SK-N-SH (cell line): ENCODE results near the gene COL4A6. TPM values are rescaled to one million over a fixed set of nuclear protein-coding genes. Genes with fewer than 3 reads are reported as not detected.

Experiments used
- CTCF ChIA-PET: fragments of 300-600, 350-600 bp; formaldehyde crosslinking; extraction: SDS; loops from one replicate; lab custom pipeline; 2021; lab: Yijun Ruan, JAX
- POLR2A ChIA-PET: fragments of 350-600 bp; sonication (Branson Sonifier 250); formaldehyde crosslinking; extraction: SDS; loops from one replicate; lab custom pipeline; 2020; ENCODE audit warnings: antibody characterized with exemption, inconsistent platforms; lab: Yijun Ruan, JAX
- DNase-seq: peaks from one replicate; pipeline ENCODE4 v3.0.0; 2012
- H2AFZ ChIP-seq: fragments of 200-600 bp; sonication (generic); 2 replicates; pipeline ENCODE4 v1.8.1; 2016; ENCODE audit warnings: antibody characterized with exemption, mild to moderate bottlenecking, low read depth
- H3F3A ChIP-seq: fragments of 200-600 bp; sonication (generic); replicated peaks from 2 replicates; pipeline ENCODE3; 2016; ENCODE audit warnings: antibody characterized with exemption, mild to moderate bottlenecking; ENCODE audit not compliant: insufficient read depth
- H3K27ac ChIP-seq, 2 experiments: fragments of 200-500 bp in 1 of 2; fragments of 200-600 bp in 1 of 2; sonication (Bioruptor generic) in 1 of 2; sonication (generic), shearing (Covaris generic) in 1 of 2; 2 replicates each; pipeline versions ENCODE4 v1.5.1 to v1.6.1; 2014 to 2016; ENCODE audit warnings: low read depth in 2 of 2, inconsistent platforms in 1 of 2, low read length in 1 of 2, mild to moderate bottlenecking in 1 of 2, mixed read lengths in 1 of 2
- H3K27me3 ChIP-seq: fragments of 200-600 bp; sonication (generic), shearing (Covaris generic); 2 replicates; pipeline ENCODE4 v1.6.1; 2016; ENCODE audit warnings: mixed run types; ENCODE audit not compliant: insufficient read depth
- H3K36me3 ChIP-seq, 2 experiments: fragments of 200-500 bp in 1 of 2; fragments of 200-600 bp in 1 of 2; sonication (Bioruptor generic) in 1 of 2; sonication (generic) in 1 of 2; replicated peaks in 1 of 2; 2 replicates each; pipeline versions ENCODE3 to v1.5.1; 2014 to 2016; ENCODE audit warnings: low read length in 1 of 2, mild to moderate bottlenecking in 1 of 2; ENCODE audit not compliant: insufficient read depth in 2 of 2, control insufficient read depth in 1 of 2
- H3K4me1 ChIP-seq, 2 experiments: fragments of 200-500 bp in 1 of 2; fragments of 200-600 bp in 1 of 2; sonication (Bioruptor generic) in 1 of 2; sonication (generic), shearing (Covaris generic) in 1 of 2; 2 replicates each; pipeline versions ENCODE4 v1.5.1 to v1.6.1; 2014 to 2016; ENCODE audit warnings: low read depth in 1 of 2, low read length in 1 of 2, mixed run types in 1 of 2; ENCODE audit not compliant: insufficient read depth in 2 of 2, control insufficient read depth in 1 of 2
- H3K4me2 ChIP-seq: fragments of 200-600 bp; sonication (generic), shearing (Covaris generic); 2 replicates; pipeline ENCODE4 v1.6.1; 2017; ENCODE audit warnings: mixed run types
- H3K4me3 ChIP-seq, 2 experiments: fragments of 200-500 bp in 1 of 2; fragments of 200-600 bp in 1 of 2; sonication (Bioruptor generic) in 1 of 2; sonication (generic), shearing (Covaris generic) in 1 of 2; 2 replicates each; pipeline versions ENCODE4 v1.5.1 to v1.8.1; 2014 to 2016; ENCODE audit warnings: low read depth in 2 of 2, inconsistent platforms in 1 of 2, low read length in 1 of 2, mild to moderate bottlenecking in 1 of 2, mixed read lengths in 1 of 2, moderate library complexity in 1 of 2
- H3K79me2 ChIP-seq: fragments of 200-600 bp; sonication (generic); 2 replicates; pipeline ENCODE4 v1.8.1; 2017; ENCODE audit warnings: mild to moderate bottlenecking; ENCODE audit not compliant: insufficient read depth
- H3K9ac ChIP-seq: fragments of 200-600 bp; sonication (generic); 2 replicates; pipeline ENCODE4 v1.6.1; 2017; ENCODE audit warnings: mixed run types
- H3K9me2 ChIP-seq: fragments of 200-600 bp; sonication (generic); 2 replicates; pipeline ENCODE4 v1.6.1; 2017; ENCODE audit warnings: mixed run types
- H3K9me3 ChIP-seq: fragments of 200-600 bp; sonication (generic); 2 replicates; pipeline ENCODE4 v1.6.1; 2017; ENCODE audit warnings: mixed run types, mild to moderate bottlenecking, moderate library complexity
- H4K20me1 ChIP-seq: fragments of 200-600 bp; sonication (generic); 2 replicates; pipeline ENCODE4 v1.6.1; 2017; ENCODE audit warnings: mild to moderate bottlenecking, mixed run types; ENCODE audit not compliant: insufficient read depth
- CHD2 ChIP-seq: fragments of 150-350 bp; IDR thresholded peaks from 2 replicates; pipeline ENCODE4 v1.6.1; 2018; ENCODE audit warnings: low read length; ENCODE audit not compliant: partially characterized antibody
- ELF1 ChIP-seq: IDR thresholded peaks from 2 replicates; pipeline ENCODE4 v1.4.0; 2012
- EZH2phosphoT487 ChIP-seq: fragments of 200-600 bp; sonication (generic); IDR thresholded peaks from 2 replicates; pipeline ENCODE4 v1.6.1; 2017; ENCODE audit warnings: low read depth, mixed run types, mild to moderate bottlenecking, antibody characterized with exemption, moderate library complexity, borderline replicate concordance
- FOXJ3 ChIP-seq: sonication (generic); formaldehyde crosslinking; IDR thresholded peaks from 2 replicates; pipeline ENCODE4 v1.5.1; 2020; ENCODE audit warnings: mild to moderate bottlenecking, missing genetic modification reagents
- FOXM1 ChIP-seq: IDR thresholded peaks from 2 replicates; pipeline ENCODE4 v1.4.0; 2012; ENCODE audit warnings: low read depth, mild to moderate bottlenecking
- MXI1 ChIP-seq: IDR thresholded peaks from 2 replicates; pipeline ENCODE4 v1.6.1; 2012; ENCODE audit warnings: mild to moderate bottlenecking, low read depth, low read length, improper control_type of control experiment
- NRF1 ChIP-seq: IDR thresholded peaks from 2 replicates; pipeline ENCODE4 v1.6.1; 2012; ENCODE audit warnings: low read depth, mild to moderate bottlenecking, low read length
- RAD21 ChIP-seq: IDR thresholded peaks from 2 replicates; pipeline ENCODE4 v1.6.1; 2012; ENCODE audit warnings: mild to moderate bottlenecking, low read length
- RCOR1 ChIP-seq: fragments of 150-350 bp; IDR thresholded peaks from 2 replicates; pipeline ENCODE4 v1.6.1; 2017; ENCODE audit warnings: antibody characterized with exemption, low read length
- SMC3 ChIP-seq: IDR thresholded peaks from 2 replicates; pipeline ENCODE4 v1.6.1; 2012; ENCODE audit warnings: low read depth, low read length, improper control_type of control experiment
- TAF1 ChIP-seq: IDR thresholded peaks from 2 replicates; pipeline ENCODE4 v1.6.1; 2012; ENCODE audit warnings: low read depth, mild to moderate bottlenecking, low read length, moderate library complexity, borderline replicate concordance
- YY1 ChIP-seq: IDR thresholded peaks from 2 replicates; pipeline ENCODE4 v1.4.0; 2012; ENCODE audit warnings: low read depth, mild to moderate bottlenecking
- WGBS: methylation state at CpG from one replicate; pipeline ENCODE4 v1.1.6; 2017; ENCODE audit warnings: low lambda C conversion rate; 5-methylcytosine and 5-hydroxymethylcytosine counted together
- polyA plus RNA-seq, 3 experiments: library from polyadenylated mRNA; depleted of rRNA; stranded (reverse); fragments of >200 nt; gene quantifications; 2 replicates each; pipeline ENCODE4 v1.2.3, GENCODE V29; 2012
- TF ChIP-seq, protein P1 (sequence below): IDR thresholded peaks from 2 replicates; pipeline ENCODE4 v1.4.0; 2012; ENCODE audit warnings: low read depth, borderline replicate concordance
- TF ChIP-seq, protein P2 (sequence below): fragments of 150-350 bp; IDR thresholded peaks from 2 replicates; pipeline ENCODE4 v1.6.1; 2016; ENCODE audit warnings: mild to moderate bottlenecking, low read depth, low read length
- TF ChIP-seq, protein P3 (sequence below): fragments of 200-600 bp; sonication (generic); IDR thresholded peaks from 2 replicates; pipeline ENCODE4 v1.6.1; 2017; ENCODE audit warnings: antibody characterized with exemption, mild to moderate bottlenecking, moderate library complexity
- TF ChIP-seq, protein P4 (sequence below): IDR thresholded peaks from 2 replicates; pipeline ENCODE4 v1.4.0; 2012; ENCODE audit warnings: low read depth
- TF ChIP-seq, protein P5 (sequence below): IDR thresholded peaks from 2 replicates; pipeline ENCODE4 v1.6.1; 2012; ENCODE audit warnings: mild to moderate bottlenecking, low read depth, low read length, moderate library complexity
- TF ChIP-seq, protein P6 (sequence below): IDR thresholded peaks from 2 replicates; pipeline ENCODE4; 2012

COL4A6 gene
- polyA plus RNA-seq, 1 of the 3 experiments (the other 2 are of a cell fraction), result not detected

DNA sequence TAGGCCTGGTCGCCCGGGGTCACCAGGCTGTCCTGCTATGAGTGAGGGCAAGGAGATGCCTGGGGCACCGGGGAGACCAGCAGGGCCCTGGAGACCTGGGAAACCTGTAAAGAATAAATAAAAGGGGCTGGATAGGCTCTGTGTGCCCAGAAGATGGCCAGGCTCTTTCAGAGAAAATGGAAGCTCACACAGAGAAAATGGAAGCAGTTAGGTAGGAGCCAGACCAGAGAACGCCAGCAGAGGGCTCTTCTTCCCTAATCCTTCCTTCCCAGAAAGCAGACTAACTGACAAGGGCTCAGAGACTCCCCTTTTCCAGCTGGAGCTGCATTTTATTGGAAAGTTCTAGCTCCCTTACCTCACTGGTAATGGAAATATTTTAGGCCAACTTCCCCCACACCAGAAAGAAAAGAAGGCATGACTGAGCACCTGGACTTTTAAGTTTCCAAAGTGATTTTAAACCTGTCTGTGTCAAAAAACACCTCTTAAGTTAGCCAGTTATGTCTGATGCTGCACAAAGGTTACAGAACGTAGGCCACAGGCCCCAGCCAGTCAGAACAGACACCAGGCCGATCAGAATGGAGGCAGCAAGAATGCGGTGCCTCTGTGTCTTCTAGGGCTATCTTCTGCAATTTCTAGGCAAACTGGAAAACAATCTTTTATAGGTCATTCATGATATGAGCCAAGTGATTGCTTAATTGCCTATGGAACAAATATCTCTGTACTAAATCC lies 272.7 kb downstream of the COL4A6 start:
- Histone ChIP-seq H3K9me3 (no peaks in the 10 kb centered on the region), H3K9ac (no peak overlapping the region), H3K4me2 (no peak overlapping the region), H4K20me1 (no peaks in the 10 kb centered on the region), H3K9me2 (no peaks in the 10 kb centered on the region), H2AFZ (peak overlapping the region; percentile 60; the same call in 1 of the 2 replicates), H3K79me2 (no peaks in the 10 kb centered on the region), H3K27me3 (0 out of 2 replicates have a peak, but pooled peaks cover 4% of the 10 kb centered on the region), H3K27ac (no peak overlapping the region), H3K36me3 (no peaks in the 10 kb centered on the region), H3K4me1 (no peaks in the 10 kb centered on the region), H3K4me3 (no peak overlapping the region), H3F3A (no peaks in the 10 kb centered on the region)
- DNase-seq, result peak; percentile 19
- ChIA-PET POLR2A (no interaction called here), CTCF (interaction anchor here (0.7 to 2.1 kb wide), 4 partner anchors 9 to 59 kb away, joined by 3 to 5 read pairs (median 3); no protein-coding TSS in a partner anchor)
- TF ChIP-seq, protein P1, sequence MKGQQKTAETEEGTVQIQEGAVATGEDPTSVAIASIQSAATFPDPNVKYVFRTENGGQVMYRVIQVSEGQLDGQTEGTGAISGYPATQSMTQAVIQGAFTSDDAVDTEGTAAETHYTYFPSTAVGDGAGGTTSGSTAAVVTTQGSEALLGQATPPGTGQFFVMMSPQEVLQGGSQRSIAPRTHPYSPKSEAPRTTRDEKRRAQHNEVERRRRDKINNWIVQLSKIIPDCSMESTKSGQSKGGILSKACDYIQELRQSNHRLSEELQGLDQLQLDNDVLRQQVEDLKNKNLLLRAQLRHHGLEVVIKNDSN, result no peak
- TF ChIP-seq SMC3 (peak; percentile 20; the same call in 1 of the 2 replicates), MXI1 (no peak), CHD2 (no peak), YY1 (peak; percentile 86), ELF1 (no peak), EZH2phosphoT487 (no peak), FOXM1 (no peak), RCOR1 (no peak), NRF1 (no peak), TAF1 (no peak), FOXJ3 (no peak), RAD21 (peak; percentile 34)
- TF ChIP-seq, protein P2, sequence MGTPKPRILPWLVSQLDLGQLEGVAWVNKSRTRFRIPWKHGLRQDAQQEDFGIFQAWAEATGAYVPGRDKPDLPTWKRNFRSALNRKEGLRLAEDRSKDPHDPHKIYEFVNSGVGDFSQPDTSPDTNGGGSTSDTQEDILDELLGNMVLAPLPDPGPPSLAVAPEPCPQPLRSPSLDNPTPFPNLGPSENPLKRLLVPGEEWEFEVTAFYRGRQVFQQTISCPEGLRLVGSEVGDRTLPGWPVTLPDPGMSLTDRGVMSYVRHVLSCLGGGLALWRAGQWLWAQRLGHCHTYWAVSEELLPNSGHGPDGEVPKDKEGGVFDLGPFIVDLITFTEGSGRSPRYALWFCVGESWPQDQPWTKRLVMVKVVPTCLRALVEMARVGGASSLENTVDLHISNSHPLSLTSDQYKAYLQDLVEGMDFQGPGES, result no peak
- TF ChIP-seq, protein P3, sequence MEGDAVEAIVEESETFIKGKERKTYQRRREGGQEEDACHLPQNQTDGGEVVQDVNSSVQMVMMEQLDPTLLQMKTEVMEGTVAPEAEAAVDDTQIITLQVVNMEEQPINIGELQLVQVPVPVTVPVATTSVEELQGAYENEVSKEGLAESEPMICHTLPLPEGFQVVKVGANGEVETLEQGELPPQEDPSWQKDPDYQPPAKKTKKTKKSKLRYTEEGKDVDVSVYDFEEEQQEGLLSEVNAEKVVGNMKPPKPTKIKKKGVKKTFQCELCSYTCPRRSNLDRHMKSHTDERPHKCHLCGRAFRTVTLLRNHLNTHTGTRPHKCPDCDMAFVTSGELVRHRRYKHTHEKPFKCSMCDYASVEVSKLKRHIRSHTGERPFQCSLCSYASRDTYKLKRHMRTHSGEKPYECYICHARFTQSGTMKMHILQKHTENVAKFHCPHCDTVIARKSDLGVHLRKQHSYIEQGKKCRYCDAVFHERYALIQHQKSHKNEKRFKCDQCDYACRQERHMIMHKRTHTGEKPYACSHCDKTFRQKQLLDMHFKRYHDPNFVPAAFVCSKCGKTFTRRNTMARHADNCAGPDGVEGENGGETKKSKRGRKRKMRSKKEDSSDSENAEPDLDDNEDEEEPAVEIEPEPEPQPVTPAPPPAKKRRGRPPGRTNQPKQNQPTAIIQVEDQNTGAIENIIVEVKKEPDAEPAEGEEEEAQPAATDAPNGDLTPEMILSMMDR, result peak; percentile 58
- TF ChIP-seq, protein P4, sequence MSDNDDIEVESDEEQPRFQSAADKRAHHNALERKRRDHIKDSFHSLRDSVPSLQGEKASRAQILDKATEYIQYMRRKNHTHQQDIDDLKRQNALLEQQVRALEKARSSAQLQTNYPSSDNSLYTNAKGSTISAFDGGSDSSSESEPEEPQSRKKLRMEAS, result no peak
- TF ChIP-seq, protein P5, sequence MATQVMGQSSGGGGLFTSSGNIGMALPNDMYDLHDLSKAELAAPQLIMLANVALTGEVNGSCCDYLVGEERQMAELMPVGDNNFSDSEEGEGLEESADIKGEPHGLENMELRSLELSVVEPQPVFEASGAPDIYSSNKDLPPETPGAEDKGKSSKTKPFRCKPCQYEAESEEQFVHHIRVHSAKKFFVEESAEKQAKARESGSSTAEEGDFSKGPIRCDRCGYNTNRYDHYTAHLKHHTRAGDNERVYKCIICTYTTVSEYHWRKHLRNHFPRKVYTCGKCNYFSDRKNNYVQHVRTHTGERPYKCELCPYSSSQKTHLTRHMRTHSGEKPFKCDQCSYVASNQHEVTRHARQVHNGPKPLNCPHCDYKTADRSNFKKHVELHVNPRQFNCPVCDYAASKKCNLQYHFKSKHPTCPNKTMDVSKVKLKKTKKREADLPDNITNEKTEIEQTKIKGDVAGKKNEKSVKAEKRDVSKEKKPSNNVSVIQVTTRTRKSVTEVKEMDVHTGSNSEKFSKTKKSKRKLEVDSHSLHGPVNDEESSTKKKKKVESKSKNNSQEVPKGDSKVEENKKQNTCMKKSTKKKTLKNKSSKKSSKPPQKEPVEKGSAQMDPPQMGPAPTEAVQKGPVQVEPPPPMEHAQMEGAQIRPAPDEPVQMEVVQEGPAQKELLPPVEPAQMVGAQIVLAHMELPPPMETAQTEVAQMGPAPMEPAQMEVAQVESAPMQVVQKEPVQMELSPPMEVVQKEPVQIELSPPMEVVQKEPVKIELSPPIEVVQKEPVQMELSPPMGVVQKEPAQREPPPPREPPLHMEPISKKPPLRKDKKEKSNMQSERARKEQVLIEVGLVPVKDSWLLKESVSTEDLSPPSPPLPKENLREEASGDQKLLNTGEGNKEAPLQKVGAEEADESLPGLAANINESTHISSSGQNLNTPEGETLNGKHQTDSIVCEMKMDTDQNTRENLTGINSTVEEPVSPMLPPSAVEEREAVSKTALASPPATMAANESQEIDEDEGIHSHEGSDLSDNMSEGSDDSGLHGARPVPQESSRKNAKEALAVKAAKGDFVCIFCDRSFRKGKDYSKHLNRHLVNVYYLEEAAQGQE, result no peak
- TF ChIP-seq, protein P6, sequence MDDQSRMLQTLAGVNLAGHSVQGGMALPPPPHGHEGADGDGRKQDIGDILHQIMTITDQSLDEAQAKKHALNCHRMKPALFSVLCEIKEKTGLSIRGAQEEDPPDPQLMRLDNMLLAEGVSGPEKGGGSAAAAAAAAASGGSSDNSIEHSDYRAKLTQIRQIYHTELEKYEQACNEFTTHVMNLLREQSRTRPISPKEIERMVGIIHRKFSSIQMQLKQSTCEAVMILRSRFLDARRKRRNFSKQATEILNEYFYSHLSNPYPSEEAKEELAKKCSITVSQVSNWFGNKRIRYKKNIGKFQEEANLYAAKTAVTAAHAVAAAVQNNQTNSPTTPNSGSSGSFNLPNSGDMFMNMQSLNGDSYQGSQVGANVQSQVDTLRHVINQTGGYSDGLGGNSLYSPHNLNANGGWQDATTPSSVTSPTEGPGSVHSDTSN, result no peak
- WGBS, result 55% methylated on average over 7 of the region's 7 CpGs
